Measurements from ENCODE around the gene PDCD1. TPM values are rescaled to one million over a fixed set of nuclear protein-coding genes. Genes with fewer than 3 reads are reported as not detected.

The PDCD1 gene
- total RNA-seq, 4 donors from 2014 or later: 0.37 to 4.8 (median 0.68) TPM

- no peak for TF ChIP-seq CTCF (IDR thresholded peaks at IDR 0.05)
- ATAC-seq (ENCODE audit: low FRiP score): no peak
Measured at GRCh38 chr2:241865416-241865956, 6.8 kb upstream of the PDCD1 start.

GRCh38 chr2:241864850-241865213 lies 6.1 kb upstream of the PDCD1 start:
- DNase-seq (ENCODE audit: low spot score) (no peak), ATAC-seq (ENCODE audit: low FRiP score) (no peak)
- no peak for TF ChIP-seq CTCF (IDR thresholded peaks at IDR 0.05)

More at GRCh38 chr2:241865416-241865956, 6.8 kb upstream of the PDCD1 start:
- DNase-seq (ENCODE audit: low spot score): no peak

DNA sequence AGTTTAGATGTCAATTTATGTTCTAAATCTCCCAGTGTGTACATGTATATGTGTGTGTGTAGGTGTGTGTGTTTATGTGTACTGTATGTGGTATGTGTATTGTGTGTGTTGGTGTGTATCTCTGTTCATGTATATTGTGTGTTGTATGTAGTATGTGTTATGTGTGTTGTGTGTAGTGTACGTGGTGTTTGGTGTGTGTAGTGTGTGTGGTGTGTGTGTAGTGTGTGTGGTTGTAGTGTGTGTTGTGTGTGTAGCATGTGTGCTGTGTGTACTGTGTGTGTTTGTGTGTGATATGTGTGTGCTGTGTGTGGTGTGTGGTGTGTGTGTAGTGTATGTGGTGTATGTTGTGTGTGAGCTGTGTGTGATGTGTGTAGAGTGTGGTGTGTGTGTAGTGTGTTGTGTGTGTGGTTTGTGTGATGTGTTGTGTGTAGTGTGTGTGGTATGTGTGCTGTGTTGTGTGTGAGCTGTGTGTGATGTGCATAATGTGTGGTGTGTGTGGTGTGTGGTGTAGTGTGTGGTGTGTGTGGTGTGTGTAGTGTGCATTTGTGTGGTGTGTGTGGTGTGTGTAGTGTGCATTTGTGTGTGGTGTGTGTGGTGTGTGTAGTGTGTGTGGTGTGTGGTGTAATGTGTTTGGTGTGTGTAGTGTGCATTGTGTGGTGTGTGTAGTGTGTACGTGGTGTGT lies 5.6 kb upstream of the PDCD1 start:
- no peak for ATAC-seq (ENCODE audit: low FRiP score)
- no peak for DNase-seq (ENCODE audit: low spot score)
- no peak for TF ChIP-seq CTCF (IDR thresholded peaks at IDR 0.05)

DNA sequence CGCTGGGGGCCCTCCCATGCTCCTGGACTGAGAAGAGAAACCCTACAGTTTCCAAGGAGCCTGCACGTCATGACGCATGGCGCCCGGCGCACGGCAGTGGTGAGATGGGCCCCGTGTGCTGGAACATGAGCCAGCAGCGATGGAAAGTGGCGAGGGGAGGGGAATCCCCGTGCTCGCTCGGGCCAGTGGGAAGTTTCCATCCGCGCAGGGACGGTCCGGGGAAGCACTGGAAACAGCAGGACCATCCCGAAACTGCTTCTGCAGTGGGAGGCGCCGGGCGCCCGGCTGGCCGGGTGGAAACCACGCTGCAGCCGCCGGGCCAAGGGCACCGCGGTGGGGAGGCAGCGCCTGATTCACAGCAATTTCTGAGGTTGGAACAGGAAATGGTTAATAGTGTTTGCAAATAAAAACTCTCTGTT lies 4.9 kb upstream of the PDCD1 start:
- TF ChIP-seq CTCF (IDR thresholded peaks at IDR 0.05): no peak
- no peak for DNase-seq (ENCODE audit: low spot score)
- no peak for ATAC-seq (ENCODE audit: low FRiP score)

GRCh38 chr2:241862775-241863535 lies 4.3 kb upstream of the PDCD1 start:
- ATAC-seq (ENCODE audit: low FRiP score): no peak
- no peak for DNase-seq (ENCODE audit: low spot score)
- no peak for TF ChIP-seq CTCF (IDR thresholded peaks at IDR 0.05)

- no peak for TF ChIP-seq CTCF (IDR thresholded peaks at IDR 0.05)
- DNase-seq (ENCODE audit: low spot score) (no peak), ATAC-seq (ENCODE audit: low FRiP score) (no peak)
Measured at GRCh38 chr2:241862093-241862492, 3.4 kb upstream of the PDCD1 start.

Measured in omental fat pad (tissue), 4 donors.